ENCODE results near the gene RNF145.

DNA sequence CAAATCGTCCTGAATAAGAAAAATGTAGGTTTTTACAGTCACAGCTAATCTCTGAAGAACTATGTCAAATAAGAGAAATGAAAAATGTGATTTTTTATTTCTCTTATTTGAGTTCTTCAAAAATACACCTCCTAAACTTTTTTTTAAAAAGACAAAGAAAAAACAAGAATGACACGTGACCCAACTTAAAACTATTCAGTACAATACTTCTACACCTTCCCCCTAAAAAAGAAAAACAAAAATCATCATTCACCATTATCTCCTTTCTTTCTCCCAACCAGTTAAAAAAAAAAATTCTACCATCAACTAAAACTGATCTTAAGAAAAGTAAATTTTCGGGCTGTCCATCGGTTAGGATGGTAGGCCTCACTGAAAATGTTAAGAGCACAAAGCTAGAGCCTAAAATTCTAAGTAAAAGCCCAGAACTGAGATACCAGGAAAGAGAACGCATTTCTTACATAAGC is 2.1 kb downstream of the RNF145 start:
- TF ChIP-seq, protein P1, sequence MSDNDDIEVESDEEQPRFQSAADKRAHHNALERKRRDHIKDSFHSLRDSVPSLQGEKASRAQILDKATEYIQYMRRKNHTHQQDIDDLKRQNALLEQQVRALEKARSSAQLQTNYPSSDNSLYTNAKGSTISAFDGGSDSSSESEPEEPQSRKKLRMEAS (IDR thresholded peaks at IDR 0.05), result no peak
- TF ChIP-seq CREB1 (IDR thresholded peaks at IDR 0.05; ENCODE audit: low read depth) (no peak), CEBPB (IDR thresholded peaks at IDR 0.05) (no peak), EP300 (IDR thresholded peaks at IDR 0.05; ENCODE audit: borderline replicate concordance) (no peak), RAD21 (IDR thresholded peaks at IDR 0.05; ENCODE audit: low read depth) (no peak), YY1 (IDR thresholded peaks at IDR 0.05; ENCODE audit: low read depth) (no peak), EGR1 (IDR thresholded peaks at IDR 0.05) (no peak), TAF1 (IDR thresholded peaks at IDR 0.05; ENCODE audit: low read depth) (no peak), FOXM1 (IDR thresholded peaks at IDR 0.05; ENCODE audit: borderline replicate concordance, low read depth) (no peak)
- TF ChIP-seq, protein P2, sequence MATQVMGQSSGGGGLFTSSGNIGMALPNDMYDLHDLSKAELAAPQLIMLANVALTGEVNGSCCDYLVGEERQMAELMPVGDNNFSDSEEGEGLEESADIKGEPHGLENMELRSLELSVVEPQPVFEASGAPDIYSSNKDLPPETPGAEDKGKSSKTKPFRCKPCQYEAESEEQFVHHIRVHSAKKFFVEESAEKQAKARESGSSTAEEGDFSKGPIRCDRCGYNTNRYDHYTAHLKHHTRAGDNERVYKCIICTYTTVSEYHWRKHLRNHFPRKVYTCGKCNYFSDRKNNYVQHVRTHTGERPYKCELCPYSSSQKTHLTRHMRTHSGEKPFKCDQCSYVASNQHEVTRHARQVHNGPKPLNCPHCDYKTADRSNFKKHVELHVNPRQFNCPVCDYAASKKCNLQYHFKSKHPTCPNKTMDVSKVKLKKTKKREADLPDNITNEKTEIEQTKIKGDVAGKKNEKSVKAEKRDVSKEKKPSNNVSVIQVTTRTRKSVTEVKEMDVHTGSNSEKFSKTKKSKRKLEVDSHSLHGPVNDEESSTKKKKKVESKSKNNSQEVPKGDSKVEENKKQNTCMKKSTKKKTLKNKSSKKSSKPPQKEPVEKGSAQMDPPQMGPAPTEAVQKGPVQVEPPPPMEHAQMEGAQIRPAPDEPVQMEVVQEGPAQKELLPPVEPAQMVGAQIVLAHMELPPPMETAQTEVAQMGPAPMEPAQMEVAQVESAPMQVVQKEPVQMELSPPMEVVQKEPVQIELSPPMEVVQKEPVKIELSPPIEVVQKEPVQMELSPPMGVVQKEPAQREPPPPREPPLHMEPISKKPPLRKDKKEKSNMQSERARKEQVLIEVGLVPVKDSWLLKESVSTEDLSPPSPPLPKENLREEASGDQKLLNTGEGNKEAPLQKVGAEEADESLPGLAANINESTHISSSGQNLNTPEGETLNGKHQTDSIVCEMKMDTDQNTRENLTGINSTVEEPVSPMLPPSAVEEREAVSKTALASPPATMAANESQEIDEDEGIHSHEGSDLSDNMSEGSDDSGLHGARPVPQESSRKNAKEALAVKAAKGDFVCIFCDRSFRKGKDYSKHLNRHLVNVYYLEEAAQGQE (IDR thresholded peaks at IDR 0.05; ENCODE audit: low read depth), result no peak

Data from Ishikawa (cell line).